Measurements from ENCODE around the gene SORL1. TPM values are rescaled to one million over a fixed set of nuclear protein-coding genes. Genes with fewer than 3 reads are reported as not detected.

SORL1 gene
- total RNA-seq, 3 donors from 2014 or later, result 58.3 to 195 (median 109) TPM

DNA sequence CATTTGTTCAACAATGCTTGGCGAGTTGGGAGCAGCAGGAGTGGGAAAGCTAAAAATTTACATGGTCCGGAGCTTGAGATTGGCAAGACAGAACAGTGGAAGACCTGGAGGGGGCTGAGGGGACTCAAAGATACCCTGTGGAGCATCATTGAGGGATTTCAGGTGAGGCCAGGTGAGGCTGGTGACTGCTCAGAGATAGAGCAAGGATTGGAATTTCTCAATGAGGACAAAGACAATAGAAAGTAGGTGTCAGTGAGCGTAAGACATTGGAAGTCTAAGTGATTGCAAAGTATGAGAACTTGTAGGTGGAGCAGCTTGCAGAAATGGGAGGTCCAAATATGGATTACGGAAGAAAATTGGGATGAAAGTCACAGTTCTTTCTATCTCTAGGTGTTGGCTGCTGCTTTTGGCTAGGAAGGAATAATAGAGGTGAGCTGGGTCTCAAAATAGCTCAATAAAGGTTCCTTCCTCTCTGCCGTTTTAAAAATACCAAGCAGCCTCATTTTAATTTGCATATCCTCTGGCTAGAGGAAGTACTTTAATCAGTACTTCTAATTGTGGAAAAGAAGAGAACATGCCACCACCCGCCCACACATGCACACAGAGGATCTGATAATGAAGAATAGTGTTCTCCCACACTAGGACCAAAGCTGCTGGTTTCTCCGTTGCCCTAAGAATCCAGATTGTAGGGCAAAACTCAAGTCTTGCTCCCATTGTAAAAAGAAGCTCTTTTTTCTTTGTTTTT lies 42.4 kb downstream of the SORL1 start:
- H3K9me3 ChIP-seq, result no peaks in the 10 kb centered on the region
- intact Hi-C loops (cut with DNase I, micrococcal nuclease), result no loop called here
- no peaks in the 10 kb centered on the region for H3K36me3 ChIP-seq (ENCODE audit: low read depth)
- TF ChIP-seq, protein P1, sequence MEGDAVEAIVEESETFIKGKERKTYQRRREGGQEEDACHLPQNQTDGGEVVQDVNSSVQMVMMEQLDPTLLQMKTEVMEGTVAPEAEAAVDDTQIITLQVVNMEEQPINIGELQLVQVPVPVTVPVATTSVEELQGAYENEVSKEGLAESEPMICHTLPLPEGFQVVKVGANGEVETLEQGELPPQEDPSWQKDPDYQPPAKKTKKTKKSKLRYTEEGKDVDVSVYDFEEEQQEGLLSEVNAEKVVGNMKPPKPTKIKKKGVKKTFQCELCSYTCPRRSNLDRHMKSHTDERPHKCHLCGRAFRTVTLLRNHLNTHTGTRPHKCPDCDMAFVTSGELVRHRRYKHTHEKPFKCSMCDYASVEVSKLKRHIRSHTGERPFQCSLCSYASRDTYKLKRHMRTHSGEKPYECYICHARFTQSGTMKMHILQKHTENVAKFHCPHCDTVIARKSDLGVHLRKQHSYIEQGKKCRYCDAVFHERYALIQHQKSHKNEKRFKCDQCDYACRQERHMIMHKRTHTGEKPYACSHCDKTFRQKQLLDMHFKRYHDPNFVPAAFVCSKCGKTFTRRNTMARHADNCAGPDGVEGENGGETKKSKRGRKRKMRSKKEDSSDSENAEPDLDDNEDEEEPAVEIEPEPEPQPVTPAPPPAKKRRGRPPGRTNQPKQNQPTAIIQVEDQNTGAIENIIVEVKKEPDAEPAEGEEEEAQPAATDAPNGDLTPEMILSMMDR (IDR thresholded peaks at IDR 0.05), result no peak
- peak; percentile 49 for ATAC-seq
- H3K4me3 ChIP-seq, result no peak overlapping the region
- H3K4me1 ChIP-seq (ENCODE audit: low read depth), result no peaks in the 10 kb centered on the region
- DNase-seq, result no peak

GRCh38 chr11:121497176-121497998 lies 45.3 kb downstream of the SORL1 start:
- peak; percentile 90 for ATAC-seq
- Histone ChIP-seq H3K4me3 (no peak overlapping the region), H3K36me3 (ENCODE audit: low read depth) (no peaks in the 10 kb centered on the region), H3K4me1 (ENCODE audit: low read depth) (no peaks in the 10 kb centered on the region), H3K9me3 (no peaks in the 10 kb centered on the region)
- peak in 1 of 3 donors; percentile 31 for DNase-seq
- TF ChIP-seq, protein P1 (IDR thresholded peaks at IDR 0.05), result no peak
- intact Hi-C loops (cut with DNase I, micrococcal nuclease), result no loop called here

- Histone ChIP-seq H3K4me3 (no peak overlapping the region), H3K4me1 (ENCODE audit: low read depth) (no peaks in the 10 kb centered on the region), H3K36me3 (ENCODE audit: low read depth) (no peaks in the 10 kb centered on the region), H3K9me3 (no peaks in the 10 kb centered on the region)
- TF ChIP-seq, protein P1 (IDR thresholded peaks at IDR 0.05), result no peak
- intact Hi-C loops (cut with DNase I, micrococcal nuclease), result no loop called here
- DNase-seq (no peak), ATAC-seq (no peak)
Measured at GRCh38 chr11:121499405-121499804, 47.3 kb downstream of the SORL1 start.

- no peak overlapping the region for H3K4me3 ChIP-seq
- intact Hi-C loops (cut with DNase I, micrococcal nuclease), result no loop called here
- H3K4me1 ChIP-seq (ENCODE audit: low read depth), result no peaks in the 10 kb centered on the region
- no peaks in the 10 kb centered on the region for H3K9me3 ChIP-seq
- no peaks in the 10 kb centered on the region for H3K36me3 ChIP-seq (ENCODE audit: low read depth)
- no peak for ATAC-seq
- no peak for DNase-seq
- TF ChIP-seq, protein P1 (IDR thresholded peaks at IDR 0.05), result no peak
Measured at GRCh38 chr11:121500275-121500674, 48.2 kb downstream of the SORL1 start.

DNA sequence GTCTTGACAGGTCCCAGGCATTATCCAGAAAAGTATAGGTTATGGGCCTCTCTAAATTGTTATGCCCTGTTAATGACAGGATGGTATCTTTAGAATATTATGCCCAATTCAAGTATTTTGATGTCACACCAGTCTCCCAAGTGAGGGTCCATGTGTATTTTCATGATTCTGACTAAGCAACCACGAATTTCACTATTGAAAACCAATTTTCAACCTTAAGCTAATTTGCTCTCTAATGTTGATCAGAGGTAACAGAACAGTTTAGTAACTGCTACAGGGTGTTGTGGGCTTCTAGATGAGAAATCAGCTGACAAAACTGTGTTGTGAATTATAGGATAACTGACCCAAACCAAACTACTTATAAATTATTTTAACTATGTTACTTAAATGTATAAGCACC lies 48.6 kb downstream of the SORL1 start:
- Histone ChIP-seq H3K9me3 (no peaks in the 10 kb centered on the region), H3K4me1 (ENCODE audit: low read depth) (no peaks in the 10 kb centered on the region), H3K36me3 (ENCODE audit: low read depth) (no peaks in the 10 kb centered on the region), H3K4me3 (no peak overlapping the region)
- DNase-seq (no peak), ATAC-seq (no peak)
- intact Hi-C loops (cut with DNase I, micrococcal nuclease), result no loop called here
- TF ChIP-seq, protein P1 (IDR thresholded peaks at IDR 0.05), result no peak

Measured in mucosa of descending colon (tissue), 3 donors.